ENCODE data around the gene TMEM121B.

Gene TMEM121B

DNA sequence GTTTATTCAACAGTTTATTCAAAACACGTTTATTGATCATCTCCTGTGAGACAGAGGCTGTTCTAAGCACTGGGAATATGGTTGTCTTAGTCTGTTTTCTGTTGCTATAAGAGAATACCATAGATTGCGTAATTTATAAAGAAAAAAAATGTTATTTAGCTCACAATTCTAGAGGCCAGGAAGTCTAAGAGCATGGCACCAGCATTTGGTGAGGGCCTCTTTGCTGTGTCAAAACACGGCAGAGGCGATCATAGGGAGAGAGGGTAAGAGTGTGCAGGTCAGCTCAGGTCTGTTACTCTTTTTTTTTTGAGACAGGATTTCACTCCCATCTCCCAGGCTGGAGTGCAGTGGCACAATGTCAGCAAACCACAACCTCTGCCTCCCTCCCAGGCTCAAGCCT lies 41.6 kb downstream of the TMEM121B start:
- Histone ChIP-seq H3K4me3 (ENCODE audit: low read depth, low read length) (no peak overlapping the region), H3K27ac (no peak overlapping the region), H3K36me3 (no peaks in the 10 kb centered on the region), H3K9me3 (ENCODE audit: severe bottlenecking) (no peaks in the 10 kb centered on the region), H3K27me3 (ENCODE audit: insufficient read depth, low read depth, severe bottlenecking) (peaks cover 1% of the 10 kb centered on the region)
- no peak for DNase-seq
- TF ChIP-seq, protein P1, sequence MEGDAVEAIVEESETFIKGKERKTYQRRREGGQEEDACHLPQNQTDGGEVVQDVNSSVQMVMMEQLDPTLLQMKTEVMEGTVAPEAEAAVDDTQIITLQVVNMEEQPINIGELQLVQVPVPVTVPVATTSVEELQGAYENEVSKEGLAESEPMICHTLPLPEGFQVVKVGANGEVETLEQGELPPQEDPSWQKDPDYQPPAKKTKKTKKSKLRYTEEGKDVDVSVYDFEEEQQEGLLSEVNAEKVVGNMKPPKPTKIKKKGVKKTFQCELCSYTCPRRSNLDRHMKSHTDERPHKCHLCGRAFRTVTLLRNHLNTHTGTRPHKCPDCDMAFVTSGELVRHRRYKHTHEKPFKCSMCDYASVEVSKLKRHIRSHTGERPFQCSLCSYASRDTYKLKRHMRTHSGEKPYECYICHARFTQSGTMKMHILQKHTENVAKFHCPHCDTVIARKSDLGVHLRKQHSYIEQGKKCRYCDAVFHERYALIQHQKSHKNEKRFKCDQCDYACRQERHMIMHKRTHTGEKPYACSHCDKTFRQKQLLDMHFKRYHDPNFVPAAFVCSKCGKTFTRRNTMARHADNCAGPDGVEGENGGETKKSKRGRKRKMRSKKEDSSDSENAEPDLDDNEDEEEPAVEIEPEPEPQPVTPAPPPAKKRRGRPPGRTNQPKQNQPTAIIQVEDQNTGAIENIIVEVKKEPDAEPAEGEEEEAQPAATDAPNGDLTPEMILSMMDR (IDR thresholded peaks at IDR 0.05; ENCODE audit: low read depth, low read length) = no peak

DNA sequence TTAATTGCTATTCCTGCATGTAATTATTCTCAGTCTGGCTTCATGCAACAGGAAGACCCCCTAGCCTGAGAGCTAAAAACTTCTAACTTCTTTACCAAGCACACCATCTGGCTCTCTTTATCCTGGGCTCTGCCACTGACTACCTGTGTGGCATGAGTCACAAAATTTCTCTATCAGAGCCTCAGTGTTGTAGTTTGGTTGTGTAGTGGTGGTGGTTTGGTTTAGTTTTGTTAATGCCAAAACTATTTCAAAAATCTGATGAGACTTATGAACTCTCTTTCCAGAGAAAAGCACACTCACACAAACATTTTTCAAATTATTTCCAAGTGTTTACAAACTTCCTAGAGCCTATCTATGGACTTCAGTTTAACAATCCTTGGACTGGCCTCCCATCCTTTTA lies 43.9 kb downstream of the TMEM121B start:
- TF ChIP-seq, protein P1 (IDR thresholded peaks at IDR 0.05; ENCODE audit: low read depth, low read length) = no peak

DNA sequence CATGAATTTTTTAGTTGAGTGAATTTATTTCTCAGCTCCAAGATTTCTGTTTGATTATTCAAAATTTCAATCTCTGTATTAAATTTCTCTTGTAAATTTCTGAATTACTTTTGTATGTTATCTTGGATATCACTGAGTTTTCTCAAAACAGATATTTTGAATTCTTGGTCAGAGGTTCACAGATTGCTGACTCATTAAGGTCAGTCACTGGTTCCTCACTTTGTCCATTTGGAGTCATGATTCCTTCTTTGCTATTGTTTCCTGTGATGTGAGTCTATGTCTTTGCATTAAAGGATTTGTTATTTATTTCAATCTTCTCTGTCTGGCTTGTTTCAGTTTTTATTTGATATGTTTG lies 46.5 kb downstream of the TMEM121B start:
- Histone ChIP-seq H3K27me3 (ENCODE audit: insufficient read depth, low read depth, severe bottlenecking) (peaks cover 5% of the 10 kb centered on the region), H3K9me3 (ENCODE audit: severe bottlenecking) (no peaks in the 10 kb centered on the region), H3K27ac (no peak overlapping the region), H3K36me3 (no peaks in the 10 kb centered on the region), H3K4me3 (ENCODE audit: low read depth, low read length) (no peak overlapping the region)
- no peak for DNase-seq
- TF ChIP-seq, protein P1 (IDR thresholded peaks at IDR 0.05; ENCODE audit: low read depth, low read length) = no peak

More for the DNA sequence above, 43.9 kb downstream of the TMEM121B start:
- DNase-seq = no peak
- no peaks in the 10 kb centered on the region for H3K36me3 ChIP-seq
- H3K4me3 ChIP-seq (ENCODE audit: low read depth, low read length) = no peak overlapping the region
- H3K9me3 ChIP-seq (ENCODE audit: severe bottlenecking) = no peaks in the 10 kb centered on the region
- peaks cover 5% of the 10 kb centered on the region for H3K27me3 ChIP-seq (ENCODE audit: insufficient read depth, low read depth, severe bottlenecking)
- no peak overlapping the region for H3K27ac ChIP-seq

DNA sequence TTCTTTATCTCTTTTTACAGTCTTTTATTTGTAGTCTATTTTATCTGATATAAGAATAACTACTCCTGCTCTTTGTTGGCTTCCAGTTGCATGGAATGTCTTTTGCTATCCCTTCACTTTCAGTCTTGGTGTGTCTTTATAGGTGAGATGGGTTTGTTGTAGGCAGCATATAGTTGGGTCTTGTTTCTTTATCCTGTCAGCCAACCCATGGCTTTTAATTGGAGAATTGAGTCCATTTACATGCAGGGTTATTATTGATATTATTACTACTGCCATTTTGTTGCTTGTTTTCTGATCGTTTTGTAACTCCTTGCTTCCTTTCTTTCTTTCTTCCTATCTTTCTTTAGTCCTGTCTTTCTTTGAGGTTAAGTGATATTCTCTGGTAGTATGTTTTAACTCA lies 48.3 kb downstream of the TMEM121B start:
- no peak overlapping the region for H3K27ac ChIP-seq
- no peak overlapping the region for H3K4me3 ChIP-seq (ENCODE audit: low read depth, low read length)
- TF ChIP-seq, protein P1 (IDR thresholded peaks at IDR 0.05; ENCODE audit: low read depth, low read length) = no peak
- DNase-seq = no peak
- no peaks in the 10 kb centered on the region for H3K36me3 ChIP-seq
- peaks cover 9% of the 10 kb centered on the region for H3K27me3 ChIP-seq (ENCODE audit: insufficient read depth, low read depth, severe bottlenecking)
- no peaks in the 10 kb centered on the region for H3K9me3 ChIP-seq (ENCODE audit: severe bottlenecking)
